HTR-8/SVneo (cell line): ENCODE results near the gene CETN1.

Experiments used
- DNase-seq: peaks from one replicate; pipeline ENCODE4 v3.0.0; 2011; ENCODE audit warnings: low spot score, mixed read lengths; ENCODE audit not compliant: insufficient read length
- FAIRE-seq: peaks from 2 replicates; lab custom pipeline; 2011; peaks lifted over from hg19 to GRCh38; lab: Jason Lieb, UNC

CETN1 gene

DNA sequence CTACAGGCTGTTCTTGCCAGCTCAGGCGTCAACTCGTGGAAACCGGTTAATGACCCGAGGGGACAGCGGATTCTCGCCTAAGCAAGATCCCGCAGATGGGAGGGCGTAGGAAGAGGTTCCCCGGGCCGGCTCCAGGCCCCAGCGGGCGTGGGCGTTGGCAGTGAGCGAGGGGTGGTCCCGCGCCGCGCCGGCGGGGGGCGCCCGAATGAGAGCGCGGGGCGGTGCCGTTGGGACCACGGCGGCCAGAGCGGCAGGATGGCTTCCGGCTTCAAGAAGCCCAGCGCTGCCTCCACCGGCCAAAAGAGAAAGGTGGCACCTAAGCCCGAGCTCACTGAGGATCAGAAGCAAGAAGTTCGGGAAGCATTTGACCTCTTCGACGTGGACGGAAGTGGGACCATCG, at the start of gene CETN1:
TSS of gene CETN1 (plus strand) at position 227 of the 400 bp plus-strand sequence. CDS start at position 256, 29 bp downstream.
- FAIRE-seq (no peak), DNase-seq (no peak)

DNA sequence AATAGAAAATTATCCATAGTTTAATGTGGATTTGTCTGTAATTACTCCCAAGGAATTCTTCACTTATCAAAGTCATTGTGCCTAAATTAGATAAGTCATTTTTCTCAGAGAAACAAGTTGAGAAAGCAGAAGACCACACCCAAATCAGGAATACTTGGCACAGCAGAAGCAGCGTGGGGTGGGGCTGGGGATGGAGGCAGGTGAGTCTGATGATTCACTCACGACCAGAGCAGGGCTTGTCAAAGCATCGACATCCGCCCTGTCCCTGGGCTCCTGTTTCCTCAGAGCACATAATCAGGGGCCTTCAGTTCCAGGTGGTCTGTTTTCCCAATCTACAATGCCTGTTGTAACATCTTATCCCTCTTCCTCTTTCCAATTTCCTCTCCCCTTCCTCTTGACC, 48.2 kb upstream of the CETN1 start:
- FAIRE-seq (no peak), DNase-seq (no peak)

DNA sequence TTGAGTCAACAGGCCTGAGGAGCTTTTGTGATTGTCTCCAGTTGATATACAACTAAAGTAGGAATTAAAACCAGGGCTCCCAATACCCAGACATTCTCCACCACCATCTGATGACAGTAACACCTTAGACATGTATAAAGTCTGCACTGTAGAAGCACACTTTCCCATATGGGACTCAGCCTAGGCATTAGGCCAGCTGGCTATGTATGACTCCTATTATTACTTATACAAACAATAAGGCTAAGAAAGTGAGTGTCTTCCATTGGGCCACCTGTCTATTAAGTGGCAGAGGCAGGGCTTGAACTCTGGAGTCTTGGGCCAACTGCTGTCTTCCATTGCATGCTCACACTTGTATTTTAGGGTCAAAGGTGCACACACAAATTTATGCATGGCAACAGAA, 47.5 kb upstream of the CETN1 start:
- DNase-seq (no peak), FAIRE-seq (no peak)

DNA sequence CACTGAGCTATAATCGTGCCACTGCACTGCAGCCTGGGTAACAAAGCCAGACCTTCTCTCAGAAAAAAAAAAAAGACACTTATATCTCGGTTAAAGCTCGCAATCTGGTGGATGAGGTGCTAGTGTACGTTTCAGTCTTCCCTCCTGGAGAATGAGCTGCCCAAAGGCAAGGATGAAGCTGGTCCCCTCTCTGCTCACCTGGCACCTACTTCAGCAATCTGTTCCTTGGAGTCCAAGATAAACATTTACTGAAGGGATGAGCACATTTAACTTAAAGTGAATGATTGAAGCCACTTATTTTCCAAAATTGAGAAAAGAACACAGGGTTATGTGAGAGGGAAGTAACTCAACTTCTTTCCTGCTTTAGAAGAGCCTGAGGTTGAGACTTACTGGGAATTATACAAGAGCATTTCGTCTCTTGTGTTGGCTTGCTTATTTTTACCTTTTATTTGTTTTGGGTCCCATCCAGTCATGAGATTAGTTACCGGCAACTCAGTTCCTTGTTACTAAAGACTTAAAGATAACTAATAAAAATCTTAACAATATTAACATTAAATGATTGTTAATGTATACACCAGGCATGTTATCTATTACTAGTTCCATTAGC, 46.1 kb upstream of the CETN1 start:
- no peak for FAIRE-seq
- no peak for DNase-seq

DNA sequence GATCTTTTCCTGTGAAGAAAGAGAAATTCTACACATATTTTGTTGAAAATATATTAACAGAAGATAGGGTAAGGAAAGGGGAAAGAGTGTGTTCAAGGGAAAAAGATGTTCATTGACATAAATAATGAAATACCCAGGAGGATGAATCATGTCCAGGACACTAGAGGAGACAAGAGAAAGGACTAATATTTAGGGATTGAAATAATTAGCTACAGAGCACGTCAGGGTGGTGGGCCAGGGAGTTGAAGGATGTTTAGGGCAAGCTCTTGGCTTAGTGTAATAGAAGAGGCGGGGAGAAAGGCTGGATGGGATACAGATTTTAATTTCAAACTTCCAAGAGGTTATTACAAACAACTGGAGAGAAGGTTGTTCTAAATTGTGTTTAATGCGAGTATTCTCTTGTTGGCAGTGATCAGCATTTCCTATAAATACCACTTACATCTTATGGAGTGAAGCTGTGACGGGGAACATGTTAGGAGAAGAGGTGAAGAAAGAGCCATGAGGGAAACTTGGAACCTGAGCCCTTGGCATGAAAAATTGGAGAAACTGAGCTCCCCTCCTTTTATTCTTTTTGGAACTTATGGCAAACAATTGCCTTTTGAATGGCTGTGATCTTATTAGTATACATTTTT, 36.6 kb upstream of the CETN1 start:
- DNase-seq (no peak), FAIRE-seq (no peak)

DNA sequence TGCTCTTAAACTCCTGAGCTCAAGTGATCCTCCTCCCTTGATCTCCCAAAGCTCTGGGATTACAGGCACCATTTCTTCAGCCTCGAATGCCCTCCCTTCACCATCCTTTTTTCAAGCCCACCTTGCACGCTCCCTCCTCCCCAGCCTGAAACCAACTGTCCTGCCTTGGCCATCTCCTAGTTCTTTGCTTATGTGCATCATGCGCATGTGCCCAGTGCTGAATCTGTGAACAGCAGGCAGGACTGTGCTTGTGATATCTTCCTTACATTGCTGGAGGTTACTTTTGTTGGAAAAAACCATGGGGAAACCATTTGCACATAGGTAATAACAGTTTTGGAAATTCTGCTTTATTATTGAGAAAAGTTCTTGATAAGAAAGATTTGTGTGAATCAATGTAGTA, 30.2 kb upstream of the CETN1 start:
- FAIRE-seq, result no peak

DNA sequence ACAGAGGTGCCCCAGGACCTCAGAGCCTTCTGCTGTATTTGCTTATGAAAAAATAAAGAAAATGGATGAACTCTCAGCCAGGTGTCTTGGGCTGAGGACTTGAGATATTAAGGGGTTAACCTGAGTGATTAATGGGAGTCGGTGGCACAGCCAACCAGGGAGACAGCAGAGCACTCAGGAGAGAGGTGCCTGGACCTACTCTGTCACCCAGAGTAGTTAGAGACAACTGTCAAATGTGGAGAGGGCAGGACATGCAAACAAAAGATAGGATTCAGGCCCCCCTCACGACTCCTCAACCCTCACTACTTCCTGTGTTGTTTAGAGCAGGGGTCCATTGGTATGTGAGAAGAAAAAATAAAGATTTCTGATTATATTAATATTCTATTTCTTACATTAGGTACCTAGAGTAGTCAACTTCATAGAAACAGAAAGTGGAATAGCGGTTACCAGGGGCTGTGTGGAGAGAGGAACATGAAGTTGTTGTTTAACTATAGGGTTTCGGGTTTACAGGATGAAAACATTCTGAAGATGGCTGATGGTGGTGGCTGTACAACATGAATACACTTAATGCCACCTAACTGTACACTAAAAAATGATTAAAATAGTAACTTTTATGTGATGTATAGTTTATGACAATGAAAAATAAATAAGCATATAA, 28.6 kb upstream of the CETN1 start:
- no peak for FAIRE-seq

More for the DNA sequence above, 30.2 kb upstream of the CETN1 start:
- no peak for DNase-seq

DNA sequence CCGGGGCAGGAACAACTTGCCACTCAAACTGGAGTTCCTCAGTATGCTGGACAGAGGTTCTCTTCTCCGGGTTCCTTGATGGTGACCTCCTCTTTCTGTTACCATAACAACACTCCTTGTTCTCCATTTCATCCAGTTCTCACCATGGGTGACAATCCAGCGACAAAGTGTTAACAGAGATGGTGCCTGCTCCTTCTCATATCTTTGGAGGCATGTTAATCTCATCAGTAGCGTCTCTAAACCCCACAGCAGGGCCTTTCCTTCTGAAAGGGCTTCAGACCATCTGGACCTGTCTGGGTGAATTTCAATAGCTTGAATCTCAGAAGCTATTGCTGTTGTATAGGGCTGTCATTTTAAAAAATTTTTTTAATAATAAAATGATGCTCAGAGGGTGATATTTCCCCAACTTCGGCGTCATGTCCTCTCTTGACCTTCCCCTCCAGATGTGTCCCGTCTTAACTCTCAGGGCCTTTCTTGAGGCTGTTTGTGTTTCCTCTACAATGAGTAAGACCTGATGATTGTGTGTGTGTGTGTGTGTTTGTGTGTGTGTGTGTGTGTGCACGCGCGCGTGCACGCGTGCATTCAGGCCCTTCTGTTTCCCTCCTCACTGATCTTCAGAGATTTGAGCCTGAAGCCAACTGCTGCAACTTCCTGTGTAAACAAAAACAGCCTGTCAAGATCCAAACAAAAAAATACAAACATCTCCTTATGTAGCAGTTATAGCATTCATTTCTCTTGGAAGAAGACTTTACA, 24.3 kb upstream of the CETN1 start:
- no peak for FAIRE-seq
- no peak for DNase-seq

More for the DNA sequence above, 28.6 kb upstream of the CETN1 start:
- DNase-seq, result no peak

DNA sequence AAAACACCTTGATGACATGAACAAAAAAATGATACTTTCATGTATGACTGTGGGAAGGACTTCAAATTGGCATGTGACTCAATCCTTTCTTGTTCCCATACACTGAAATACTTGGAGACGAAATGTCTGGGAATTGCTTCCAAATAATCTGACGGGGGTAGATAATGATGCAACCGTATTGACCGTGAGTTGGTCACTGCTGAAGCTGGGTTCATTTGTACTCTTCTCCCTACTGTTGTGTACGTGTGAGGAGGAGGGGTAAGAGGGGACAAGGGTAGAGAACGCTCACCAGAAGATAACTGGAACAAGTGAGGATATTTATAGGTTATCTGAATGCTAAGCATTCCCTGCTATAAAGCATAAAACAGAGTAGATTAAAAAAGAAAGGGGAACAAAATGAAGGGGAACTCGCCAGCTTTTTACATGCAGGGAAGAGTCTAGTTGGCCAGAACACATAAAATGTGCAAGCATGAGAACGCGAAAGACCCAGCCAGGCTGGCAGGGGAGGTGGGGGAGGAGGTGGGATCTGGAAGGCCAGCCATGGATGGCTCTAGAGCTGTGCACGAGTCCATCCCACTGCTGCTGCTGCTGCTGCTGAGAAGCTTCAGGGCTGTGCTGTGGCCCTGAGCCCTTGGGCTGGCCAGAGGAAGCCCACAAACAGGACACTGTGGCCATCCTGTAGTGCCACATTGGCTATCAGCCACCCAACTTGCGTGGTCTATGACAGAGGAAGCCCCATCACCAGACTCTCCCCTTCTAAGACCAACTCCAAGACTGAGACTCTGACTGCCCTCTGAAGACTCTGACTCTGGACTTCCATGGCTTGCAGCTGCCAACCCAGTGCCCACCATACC, 15.2 kb upstream of the CETN1 start:
- DNase-seq, result no peak
- FAIRE-seq, result no peak

DNA sequence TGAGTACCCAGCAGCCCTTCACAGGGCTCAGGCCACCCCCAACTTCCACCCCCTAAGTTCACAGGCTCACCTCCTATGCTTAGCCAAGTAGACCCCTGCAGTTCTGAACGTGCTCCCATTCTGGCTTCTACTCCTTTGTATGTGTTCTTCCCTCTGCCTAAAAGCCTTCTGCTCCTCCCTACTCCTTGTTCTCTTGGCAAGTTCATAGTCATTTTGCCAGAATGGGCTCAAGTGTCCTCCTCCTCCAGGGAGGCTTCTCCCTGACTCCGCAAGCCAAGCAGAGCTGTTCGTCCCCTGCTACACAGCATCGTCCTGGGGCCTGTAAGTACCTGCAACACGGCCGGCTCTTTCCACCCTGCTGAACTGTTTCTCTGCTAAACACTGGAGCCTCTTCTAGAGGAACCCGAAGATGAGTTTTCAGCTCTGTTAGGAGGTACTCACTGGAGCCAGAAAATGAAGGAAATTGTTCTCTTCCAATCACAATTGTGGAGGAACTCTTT, 14.6 kb upstream of the CETN1 start:
- DNase-seq (no peak), FAIRE-seq (no peak)

DNA sequence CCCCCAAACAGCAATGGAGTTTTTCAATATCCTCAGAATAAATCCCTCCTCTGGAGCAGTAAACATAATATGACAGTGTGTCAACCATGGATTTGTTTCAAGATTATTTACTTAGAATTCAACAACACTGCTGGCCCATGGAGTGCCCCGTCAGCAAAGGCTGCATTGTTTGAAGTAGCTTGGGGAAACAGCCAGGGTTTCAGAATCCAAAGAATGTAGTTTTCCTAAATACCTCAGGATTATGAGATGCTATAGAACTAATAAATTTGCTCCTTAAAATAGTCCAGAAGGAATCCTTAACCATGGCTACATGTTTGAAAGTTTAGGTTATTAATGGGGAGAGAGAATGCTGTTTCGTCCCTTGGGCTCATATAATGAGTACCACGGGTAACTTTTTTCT, 13.1 kb upstream of the CETN1 start:
- FAIRE-seq (no peak), DNase-seq (no peak)

DNA sequence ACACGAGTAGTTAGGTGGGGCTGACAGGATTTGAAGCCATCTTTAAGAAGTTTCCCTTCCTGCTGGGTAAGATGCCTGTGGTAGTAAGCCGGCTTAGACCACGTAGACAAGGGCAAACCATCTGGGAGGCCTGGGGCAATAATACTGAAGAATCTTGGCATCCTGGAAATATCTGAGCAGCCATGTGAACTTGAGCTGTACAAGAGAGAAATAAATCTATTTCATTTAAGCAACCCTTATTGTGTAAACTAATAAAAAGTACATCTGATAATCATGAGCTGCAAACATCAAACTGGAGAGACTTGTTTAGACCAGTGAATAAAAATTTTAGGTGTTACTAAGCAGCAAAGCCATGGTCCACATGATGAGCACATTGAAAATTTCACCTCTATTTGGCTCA, 11.4 kb upstream of the CETN1 start:
- FAIRE-seq (no peak), DNase-seq (no peak)

DNA sequence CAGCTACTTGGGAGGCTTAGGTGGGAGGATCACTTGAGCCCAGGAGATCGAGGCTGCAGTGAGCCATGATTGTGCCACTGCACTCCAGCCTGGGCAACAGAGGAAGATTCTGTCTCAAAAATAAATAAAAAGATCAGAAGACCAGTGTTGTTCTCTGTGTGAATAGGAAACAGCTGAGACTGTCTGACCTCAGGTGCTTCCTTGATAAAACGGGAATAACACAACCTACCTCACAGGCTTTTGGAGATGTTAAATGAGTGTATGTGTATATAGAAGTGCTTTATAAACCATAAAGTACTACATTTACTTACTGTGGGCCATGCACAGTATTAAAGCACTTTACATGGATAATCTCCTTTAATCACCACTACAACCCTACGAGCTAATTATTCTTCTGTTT, 9.9 kb upstream of the CETN1 start:
- no peak for FAIRE-seq
- DNase-seq, result no peak

DNA sequence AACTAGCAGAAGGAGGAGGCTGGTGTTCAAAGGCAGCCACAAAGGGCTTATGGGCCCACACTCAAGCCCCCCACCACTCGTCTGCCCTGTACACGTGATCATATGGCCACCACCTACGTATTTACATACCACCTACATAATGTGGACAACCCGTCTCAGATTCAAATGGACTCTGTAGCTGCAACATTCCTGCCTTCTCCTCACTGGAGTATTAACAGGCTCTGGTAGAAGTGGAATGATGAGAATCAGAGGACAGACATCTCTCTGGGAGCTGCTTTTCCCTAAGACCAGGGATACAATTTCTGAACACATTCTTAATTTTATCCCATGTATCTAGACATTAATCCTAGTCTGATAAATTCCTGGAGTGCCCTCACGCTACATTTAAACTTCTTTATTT, 9.5 kb upstream of the CETN1 start:
- FAIRE-seq (no peak), DNase-seq (no peak)

DNA sequence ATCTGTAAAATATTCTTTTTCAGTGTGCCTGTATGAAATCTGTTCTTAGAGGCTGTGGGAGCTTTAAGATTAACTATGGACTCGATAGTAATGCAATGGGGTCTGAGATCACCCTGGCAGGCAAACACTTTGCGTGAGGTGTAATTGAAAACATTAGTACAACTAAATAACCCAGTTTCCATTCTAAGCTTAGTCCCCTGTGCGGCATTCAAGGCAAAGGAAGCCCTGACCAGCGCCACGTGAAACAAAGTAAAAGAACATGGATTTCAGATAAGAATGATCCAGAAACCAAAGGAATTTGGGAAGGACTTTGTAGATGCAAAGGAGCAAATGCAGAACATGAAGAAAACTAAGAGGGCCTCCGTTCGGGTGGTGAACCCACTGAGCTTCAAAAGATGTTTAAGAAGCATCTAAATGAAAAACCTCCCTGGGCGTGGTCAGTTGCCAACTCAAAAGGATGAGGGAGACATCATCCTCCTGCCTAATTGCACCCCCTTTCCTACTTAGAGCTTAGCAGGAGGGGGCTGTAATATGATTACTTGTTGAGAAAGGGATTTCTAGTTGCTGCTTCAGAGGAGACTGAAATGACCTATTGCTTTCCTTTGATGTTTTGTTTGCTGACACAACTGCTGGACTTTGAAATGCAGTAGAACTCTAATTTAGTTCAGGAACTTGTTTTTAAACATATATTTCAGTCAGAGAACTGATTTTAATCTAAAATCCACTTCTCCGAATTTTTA, 7.9 kb upstream of the CETN1 start:
- no peak for DNase-seq
- FAIRE-seq, result no peak

DNA sequence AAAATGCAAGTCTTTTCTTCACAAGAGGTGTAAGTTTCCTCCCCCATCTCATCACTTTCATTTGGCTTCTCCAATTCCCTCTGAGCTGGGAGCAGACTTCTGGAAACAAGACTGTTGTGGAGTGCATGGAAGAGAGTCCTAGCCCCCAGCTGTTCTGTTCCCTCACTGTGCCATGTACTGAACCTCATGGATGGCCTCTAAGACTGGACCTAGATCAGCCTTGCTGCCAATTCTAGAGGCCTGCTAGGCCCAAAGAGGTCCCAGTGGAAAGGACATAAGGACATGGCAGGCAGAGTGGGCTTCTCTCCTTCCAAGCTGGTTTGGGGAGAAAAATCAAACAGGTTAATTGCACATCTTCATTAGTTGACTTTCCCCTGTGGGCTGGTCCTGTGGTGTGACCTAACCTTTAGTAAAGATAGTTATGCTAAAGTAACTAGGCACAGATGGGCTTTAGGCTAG, 7.3 kb upstream of the CETN1 start:
- no peak for DNase-seq

DNA sequence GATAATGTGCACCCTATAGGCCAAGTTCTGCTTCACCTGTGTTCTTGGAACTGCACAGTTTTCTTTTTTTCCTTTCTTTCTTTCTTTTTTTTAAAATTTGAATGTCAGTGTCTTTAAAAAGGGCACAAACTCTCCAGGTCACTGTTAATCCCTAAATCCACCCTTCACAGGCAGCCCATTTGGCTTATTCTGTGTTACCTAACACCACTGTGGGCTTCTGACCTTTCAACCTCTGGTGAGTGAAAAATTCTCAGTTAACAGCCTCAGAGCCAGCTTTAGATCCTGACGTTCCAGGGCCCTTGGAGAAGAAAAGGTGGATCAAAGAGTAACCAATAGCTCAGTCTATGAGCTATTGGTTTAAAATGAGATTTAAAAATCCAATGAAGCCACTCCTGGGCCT, 6.8 kb upstream of the CETN1 start:
- FAIRE-seq (no peak), DNase-seq (no peak)

More for the DNA sequence above, 7.3 kb upstream of the CETN1 start:
- FAIRE-seq, result no peak

DNA sequence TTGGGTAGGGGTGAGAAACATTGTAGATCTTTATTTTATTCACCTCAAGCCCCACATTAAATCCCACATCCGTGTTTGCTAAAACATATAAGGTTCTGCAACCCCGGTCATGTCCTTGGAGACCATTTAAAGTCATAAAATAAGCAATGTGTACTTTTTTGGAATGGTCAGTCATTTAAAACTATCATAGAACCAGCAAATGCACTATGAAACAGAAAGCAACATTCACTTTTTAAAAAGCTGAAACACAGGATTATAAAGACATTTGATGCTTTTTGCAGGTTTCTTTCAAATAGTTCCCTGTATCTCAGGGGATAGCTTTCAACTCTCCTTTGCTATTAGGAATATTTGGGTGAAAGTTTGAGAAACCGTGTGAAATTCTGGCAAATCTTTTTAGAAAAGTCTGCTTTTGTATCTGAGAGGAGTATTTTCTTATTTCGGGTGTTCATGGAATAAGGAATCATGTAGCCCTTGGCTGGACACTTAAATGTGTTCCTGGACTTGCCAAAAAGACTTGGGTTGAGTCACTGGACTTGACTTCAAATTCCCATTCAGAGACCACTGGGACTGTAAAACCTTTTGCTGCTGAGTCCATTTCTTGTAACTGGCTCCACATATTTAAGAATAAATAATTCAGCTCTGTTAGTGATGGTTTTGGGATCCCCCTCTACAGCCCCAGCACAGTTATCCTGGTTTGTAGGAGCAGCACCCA, 5.9 kb upstream of the CETN1 start:
- FAIRE-seq (no peak), DNase-seq (no peak)
